HT-29 (cell line): ENCODE measurements around the gene RPL36A. TPM values are rescaled to one million over a fixed set of nuclear protein-coding genes. Genes with fewer than 3 reads are reported as not detected.

Experiments used
- DNase-seq: peaks from one replicate; pipeline ENCODE4 v3.0.0-alpha.2; 2015; ENCODE audit warnings: low spot score
- total RNA-seq: library from RNA; depleted of rRNA; stranded (reverse); fragments of >200 nt; shearing (Covaris generic); gene quantifications from 2 replicates; pipeline ENCODE4 v1.2.3, GENCODE V29; 2014; rRNA removed

Gene RPL36A
- 658 and 887 TPM in 2 replicates for total RNA-seq

DNA sequence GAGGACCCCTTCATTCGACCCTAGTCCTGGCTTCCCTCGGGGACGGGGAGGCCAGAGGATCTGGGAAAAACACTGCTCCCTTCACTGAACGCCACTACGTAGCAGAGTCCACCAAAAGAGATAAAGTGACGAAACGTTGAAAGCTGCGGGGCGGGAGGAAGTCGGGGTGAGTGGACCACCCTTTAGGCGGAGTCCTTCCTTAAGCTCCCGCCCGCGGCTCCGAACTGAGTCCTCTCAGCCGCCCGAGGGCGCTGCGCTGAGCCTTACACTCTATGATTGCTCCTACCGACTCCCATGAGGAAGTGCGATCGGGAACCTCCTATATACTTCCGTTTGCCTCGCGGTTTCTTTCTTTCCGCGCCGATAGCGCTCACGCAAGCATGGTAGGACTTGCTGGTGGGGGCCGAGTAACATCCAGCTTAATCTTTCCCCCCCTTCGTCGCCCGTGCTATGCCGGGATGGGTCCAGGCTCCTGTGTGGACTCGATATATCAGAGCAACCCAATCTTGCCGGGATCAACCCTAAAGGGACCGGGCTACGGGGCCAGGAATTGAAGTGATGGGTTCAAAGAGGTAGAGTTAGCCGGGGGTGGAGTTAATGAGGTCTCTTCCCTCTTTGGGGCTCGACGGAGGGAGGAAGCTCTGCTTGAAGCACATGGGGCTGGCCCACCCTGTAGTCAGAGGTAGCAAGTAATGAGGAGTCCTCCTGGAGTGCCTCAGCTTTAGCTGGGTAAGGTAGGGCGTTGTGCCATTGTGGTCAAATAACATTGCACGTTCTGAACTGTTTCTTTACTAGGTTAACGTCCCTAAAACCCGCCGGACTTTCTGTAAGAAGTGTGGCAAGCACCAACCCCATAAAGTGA, at the start of gene RPL36A:
Gene RPL36A (plus strand): TSS at position 348 of the 862 bp plus-strand sequence. CDS start 33 bp downstream, at position 381.
- DNase-seq, result peak; percentile 90

DNA sequence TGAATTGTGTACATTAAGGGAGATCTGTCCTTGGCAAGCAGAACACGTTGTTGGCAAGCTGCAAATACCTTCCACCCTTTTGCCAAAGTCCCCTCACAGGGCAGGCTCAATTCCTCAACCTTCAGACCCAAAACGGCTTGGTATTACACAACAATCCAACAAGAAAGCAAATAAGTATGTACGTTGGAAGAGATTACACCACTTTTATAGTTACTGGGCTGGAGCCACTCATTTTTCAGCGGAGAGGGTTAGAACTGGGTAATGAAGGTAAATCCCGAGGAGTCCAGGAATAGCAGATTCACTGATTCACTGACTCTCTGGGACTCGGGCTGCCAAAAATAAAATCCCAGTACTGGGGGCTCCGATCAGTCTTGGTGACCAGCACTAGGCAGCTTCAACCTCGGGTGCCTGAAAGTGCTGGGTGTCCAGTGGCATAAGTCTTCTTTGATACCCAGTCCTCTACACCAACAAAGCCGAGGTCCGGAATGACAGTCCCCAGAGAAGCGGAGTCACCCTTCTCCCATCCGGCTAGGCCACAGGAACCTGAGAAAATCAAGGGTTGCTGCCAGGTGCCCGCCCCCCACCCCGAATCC, 42.9 kb upstream of the RPL36A start:
- peak; percentile 26 for DNase-seq

DNA sequence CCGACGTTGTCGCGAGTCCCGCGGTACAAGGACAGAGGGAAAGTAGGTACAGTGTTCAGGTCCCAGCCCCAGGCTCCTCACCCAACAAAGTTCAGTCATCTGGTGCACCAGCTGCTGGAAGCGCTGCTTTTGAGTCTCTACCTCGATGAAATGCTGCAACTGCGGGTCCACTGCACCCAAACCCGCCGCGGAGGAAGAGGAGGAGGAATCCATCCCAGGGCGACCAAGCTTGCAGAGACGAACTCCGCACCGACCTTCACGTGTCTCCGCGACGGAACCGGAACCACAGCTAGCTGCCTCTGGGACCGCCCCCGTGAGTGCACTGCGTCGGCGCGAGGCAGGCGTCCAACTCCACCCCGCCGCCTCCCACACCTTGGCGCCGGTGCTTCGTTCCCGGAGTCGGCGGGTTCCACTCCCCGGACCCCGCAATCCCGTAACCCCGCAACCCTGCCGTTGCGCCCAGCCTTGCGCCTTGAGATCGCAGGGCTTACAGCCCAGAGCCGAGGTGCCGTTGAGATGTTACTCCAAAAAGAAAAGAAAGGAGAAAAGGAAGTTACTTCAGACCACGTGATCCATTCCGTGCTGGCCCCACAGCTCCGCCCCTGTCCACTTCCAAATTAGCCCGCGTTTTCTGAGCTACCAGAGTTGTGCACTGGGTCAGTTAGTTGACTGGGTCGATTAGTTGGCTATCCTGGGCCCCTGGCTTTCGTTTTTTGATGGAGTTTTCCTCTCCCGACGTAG, 42.2 kb upstream of the RPL36A start, which contains the start of gene TIMM8A:
Gene TIMM8A (minus strand): TSS at position 291 of the 741 bp plus-strand sequence. CDS start 78 bp downstream, at position 213.
- peak; percentile 79 for DNase-seq

DNA sequence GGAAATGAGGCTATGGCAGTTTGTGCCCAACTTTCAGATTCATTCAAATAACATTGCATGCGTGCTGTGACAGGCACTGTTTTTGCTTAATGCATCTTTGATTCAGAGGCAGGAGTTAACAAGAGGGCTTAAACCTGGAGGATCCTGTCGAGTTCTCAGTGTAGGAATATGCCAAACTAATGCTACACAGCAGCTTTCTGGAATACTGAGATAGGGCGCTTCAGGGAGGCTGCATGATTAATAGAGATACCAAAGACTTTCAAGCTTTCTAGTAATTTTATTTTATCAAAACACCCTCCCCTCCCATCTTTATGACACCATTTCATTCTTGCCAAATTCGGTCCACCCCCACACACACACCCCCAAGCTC, 41.6 kb upstream of the RPL36A start:
- no peak for DNase-seq

DNA sequence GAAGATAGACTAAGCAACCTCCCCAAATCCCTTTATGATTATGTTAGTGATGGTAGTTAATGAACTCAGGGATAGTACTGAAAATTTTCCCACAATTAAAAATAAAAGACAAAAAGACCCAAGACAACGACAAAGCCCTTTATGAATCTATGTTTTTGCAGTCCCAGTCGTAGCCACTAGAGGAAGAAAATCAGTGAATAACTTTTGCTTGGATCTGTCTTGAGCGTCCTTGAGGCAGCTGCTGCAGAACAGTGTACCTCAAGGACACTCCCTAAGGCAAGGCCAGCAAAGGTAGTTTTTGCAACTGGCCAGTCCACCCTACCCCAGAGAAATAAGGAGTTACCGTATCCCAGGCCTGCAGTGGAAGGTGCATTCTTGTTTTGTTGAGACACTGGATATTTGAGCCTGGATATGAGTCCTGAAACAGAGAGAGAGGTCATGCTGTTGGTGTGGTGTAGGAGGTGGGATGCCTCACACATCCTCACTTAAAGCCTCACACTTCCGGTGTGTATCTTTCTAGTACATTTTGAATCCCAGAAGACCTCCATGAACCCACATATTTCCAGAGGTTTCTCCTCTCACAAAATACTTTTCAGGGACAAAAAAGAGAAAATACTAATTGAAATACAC, 33.5 kb upstream of the RPL36A start:
- peak; percentile 40 for DNase-seq

DNA sequence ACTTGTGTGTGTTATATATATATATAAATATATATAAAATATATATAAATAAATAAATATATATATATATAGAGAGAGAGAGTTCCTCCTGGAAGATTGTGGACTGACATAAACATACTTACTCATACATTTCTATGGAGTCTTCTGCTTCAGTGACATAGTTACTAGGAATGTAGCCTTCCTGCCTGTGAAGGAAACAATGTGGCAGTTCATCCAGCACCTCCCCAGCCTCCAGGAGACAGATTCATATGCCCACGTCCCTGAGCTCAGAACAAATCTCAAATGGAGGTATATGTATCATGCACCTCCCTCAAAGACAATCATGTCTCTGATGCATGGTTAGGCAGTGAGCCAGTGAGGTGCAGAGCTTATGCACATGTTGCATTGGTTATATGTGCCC, 30.8 kb upstream of the RPL36A start:
- no peak for DNase-seq

DNA sequence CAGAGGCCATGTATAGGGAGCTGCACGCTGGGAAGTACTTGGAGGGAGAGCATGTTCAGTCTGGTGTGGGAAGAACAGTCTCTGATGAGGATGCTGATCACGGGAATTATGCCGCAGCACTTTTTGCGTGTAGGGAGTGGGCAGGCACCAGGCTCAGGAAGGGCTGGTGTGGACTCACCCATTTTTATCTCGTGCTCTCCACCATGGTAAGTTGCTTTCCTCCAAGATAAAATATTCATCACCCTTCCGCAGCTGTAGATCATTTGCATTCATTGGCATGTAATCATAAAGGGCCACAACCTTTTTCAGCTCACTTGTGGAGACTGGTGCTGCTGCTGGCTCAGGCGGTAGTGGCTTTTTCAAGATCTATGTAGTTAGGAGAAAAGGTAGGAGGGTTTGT, 30.4 kb upstream of the RPL36A start:
- DNase-seq, result no peak

DNA sequence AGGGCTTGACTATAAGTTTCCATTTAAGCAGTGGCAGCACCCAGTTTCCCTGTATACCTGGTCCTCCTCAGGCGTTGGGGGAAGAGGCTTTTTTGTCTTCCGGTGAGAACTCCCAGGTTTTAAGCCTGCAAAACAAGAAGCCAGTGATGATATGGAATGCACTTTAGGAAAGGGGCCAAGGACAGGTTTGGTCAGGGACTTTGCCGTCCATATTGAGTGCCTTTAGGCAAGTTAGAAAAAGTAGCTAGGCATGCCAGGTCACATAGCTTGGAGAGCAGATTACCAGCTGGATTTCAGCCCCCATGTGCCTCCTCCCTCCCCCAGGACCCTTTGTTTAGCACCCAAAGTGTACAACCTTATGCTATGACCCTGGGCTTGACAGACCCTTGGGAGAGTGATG, 28.7 kb upstream of the RPL36A start:
- no peak for DNase-seq

DNA sequence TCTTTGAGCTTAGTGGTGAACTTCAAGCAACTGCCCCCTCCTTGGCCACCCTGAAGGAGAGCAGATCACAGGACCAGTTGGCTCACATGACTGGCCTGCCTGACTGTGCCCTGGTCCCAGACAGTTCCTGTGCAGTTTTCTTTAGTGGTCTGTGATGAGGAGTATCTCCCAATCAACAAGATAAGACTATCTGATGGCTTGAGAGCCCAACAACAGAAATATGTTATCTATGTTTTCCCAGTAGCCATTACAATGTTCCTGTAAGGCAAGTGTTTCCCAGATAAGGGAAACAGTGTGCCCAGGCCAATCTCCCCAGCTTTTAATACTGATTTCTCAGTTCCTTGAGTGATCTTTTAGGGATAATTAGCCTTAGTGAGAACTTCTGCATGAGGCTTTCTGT, 28.1 kb upstream of the RPL36A start:
- no peak for DNase-seq

DNA sequence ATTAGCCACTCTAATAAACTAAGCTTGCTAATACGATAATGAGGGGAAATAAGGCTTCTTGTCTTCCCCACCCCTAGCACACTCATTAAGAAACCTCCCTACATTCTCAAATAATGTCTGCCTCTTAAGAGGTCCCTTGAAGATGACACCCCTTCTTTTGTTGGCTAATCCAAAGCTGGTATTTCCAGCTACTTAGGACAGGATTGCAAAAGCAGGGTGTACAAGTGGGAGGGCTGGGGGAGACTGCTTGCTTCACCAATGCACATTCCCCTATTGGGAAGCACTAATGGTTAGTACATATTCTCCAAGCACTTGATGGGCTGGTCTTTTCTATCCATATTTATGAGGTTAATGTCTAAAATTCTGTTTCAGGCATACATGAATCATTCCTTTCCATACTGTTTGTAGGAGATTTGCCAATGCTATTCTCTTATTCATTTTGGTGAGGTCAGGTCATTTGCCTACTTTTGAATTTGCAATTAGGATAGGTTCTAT, 25.5 kb upstream of the RPL36A start:
- DNase-seq, result no peak

DNA sequence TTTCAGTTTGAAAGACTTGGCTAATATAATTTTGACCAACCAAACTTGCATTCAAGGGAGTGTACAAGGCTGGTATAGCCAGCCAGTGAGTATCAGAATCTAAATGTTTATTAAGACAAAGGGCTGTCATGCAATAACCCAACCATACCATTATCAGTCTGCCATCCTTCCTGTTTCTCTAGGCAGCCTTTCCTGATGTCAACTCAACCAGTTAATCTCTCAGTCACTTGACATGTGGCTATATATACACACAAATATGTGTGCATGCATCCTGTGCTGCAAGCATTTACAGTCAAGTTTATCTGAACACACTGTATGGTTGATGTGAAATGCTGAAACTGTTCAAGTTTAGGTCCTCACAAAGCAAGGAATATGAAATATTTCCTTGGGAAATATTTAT, 22.0 kb upstream of the RPL36A start:
- DNase-seq, result no peak

DNA sequence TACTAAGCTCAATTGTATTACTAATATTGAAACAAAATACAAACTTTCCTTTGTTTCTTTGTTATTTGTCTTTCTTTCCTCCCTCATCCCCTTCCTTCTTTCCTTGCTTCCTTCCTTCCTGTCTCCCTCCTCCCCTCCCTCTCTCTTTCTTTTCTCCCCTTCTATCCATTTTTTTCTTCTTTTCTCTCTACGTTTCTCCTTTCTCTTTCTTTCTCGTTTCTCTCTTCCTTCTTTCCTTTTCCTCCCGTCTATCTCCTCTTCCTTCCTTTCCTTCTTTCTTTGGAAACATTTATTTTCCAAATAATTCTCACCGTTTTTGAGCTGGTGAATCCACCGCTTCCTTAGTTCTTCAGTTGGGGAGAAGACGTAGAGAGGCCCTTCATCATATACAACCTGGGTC, 21.1 kb upstream of the RPL36A start:
- DNase-seq, result no peak

DNA sequence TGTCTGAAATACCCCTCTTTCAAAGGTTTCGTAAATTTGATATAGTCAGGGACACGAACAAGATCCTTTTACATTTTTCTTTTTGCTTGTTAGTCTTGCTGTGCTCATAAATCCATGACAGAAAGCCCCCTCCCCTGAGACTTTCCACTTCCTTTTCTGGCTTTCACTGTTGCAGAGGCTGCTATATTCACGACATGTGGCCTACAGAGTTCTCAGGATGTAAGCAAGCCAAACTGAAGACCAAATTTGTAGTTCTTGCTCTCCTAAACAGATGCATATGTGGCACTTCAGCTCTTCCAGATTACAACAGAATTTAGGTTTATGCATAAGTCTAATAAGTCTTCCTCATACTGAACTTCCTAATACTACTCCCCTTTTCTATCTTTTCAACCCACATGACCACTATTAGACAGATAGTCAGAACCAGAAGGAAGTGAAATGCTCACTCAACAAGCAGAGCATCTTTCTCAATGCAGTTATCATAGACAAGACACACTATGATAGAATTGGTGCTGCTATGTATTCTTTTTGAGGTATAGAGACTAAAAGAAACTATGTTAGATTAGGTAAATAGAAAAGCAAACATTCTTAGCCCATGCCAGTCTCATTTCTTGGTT, 19.8 kb upstream of the RPL36A start:
- DNase-seq, result no peak

DNA sequence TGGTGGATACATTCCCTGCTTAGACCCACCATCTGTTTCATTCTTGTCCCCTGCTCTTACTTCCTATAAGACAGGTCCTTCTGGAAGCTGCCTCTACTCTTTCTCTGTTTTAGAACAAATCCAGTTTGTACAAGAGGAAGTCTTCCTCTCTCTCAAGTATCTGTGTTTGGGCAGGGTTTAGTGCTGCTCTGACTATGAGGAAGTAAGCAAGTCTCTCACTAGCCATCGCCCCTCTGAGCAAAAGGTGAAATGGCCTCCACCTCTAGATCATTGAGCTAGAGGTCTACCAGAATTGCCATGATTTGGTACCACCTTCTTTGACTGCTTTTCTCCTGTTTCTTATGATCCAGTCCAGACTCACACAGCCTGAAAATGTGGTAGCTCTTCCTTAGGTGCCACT, 13.3 kb upstream of the RPL36A start:
- DNase-seq, result no peak

DNA sequence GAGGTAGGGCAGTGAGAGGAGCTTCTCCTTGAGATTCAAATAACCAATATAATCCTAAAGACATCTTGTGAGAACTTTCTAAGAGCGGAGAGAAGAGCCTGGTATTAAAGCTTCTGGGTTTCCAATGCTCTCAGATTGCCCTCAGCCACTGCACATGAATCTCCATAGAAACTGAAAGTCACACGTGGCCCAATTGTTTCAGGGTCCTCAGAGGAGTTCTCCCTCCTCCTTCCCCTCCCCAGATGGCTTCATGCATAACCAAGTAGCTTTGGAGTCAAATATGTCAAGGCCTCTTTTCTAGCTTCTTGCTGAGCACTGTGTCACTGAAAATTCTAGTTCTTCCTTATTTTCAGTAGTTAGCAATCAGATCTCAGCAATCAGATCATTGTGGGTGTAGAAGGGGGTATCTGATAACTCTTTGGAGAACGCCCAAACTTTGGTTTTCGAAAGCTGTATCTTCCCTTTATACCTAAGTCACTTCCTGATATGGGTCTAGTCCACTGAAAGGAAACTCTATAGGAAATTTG, 7.1 kb upstream of the RPL36A start:
- no peak for DNase-seq

DNA sequence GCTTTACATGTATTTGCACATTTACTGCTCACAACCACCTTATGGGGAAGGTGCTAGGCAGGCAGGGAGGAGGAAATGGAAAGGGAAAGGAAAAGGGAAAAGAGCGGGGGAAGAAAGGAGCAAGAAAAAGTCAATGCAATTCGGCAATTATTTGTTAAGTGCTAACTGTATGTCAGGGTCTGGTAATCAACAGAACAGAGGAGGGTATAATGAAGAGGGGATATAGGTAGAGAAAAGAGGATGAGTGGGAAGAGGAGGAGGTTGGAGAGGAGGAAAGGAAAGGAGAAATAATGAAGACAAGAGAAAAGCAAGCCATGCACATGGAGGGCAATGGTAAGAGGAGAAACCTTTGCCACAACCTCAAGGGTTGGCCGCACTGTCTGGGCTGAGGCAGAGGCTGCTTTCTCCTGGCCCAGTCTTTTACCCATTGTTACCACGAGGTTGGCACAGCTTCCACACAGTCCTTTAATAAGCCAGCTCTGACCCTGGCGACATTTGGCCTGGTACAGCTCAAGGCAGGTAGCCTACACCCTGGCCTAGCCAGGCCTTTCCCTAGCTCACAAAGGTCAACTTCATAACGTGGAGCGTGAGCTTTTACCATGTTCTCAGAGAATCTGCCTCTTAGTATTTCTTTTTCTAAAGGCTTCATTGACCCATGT, 5.7 kb upstream of the RPL36A start:
- no peak for DNase-seq

DNA sequence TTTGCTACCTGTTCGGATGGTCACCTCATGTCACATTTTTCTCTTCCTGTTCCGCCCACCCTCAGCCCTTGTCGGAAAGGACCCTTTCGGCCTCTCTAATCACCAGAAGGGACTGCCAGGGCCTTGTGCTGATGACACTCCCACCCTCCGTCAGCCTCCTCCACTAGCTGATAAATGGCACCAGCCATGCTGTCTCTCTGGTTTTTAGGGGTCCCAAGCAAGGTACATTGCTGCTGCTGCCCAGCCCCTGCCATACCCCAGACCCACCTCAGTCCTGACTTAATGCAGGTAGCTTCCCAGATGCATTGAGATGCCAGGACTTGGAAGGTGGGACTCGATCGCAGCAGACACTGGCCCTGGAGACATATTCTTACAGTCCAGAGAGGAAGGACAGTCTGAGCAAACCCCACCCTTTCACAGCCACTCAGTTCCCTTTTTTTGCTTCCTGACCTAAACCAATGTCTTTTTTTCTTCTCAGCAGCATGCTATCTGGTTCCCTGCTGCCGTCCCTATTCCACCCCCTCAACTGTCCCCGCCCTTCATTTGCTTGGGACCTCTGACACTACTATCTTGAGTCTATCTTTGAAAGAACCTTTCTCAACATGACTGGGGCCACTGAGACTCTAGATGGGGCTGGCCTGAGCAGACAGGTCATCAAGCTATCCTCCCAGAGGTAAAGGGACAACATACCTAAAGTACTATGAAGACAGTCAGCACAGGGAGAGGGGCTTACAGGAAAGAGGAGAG, 4.8 kb upstream of the RPL36A start, which contains the start of gene BTK:
Gene BTK (minus strand): TSS at position 397 of the 747 bp plus-strand sequence. CDS start 10,907 bp downstream, outside the sequence.
- no peak for DNase-seq

DNA sequence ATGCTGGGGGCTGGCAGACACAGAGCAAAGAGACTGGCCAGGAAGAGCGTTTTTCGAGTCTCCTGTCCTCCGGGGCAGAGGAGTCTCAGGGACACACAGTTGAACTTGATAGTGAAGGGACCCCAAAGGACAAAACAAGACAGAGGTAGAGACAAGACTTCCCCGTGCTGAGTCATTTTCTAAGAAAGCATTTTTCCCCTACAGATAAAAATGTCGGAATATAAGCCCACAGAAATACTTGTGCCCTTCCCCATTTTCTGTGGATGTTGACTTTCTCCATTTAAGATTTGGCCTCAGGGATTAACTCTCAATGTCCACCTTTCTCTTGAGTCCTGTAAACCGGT, 4.3 kb upstream of the RPL36A start:
- DNase-seq, result no peak

DNA sequence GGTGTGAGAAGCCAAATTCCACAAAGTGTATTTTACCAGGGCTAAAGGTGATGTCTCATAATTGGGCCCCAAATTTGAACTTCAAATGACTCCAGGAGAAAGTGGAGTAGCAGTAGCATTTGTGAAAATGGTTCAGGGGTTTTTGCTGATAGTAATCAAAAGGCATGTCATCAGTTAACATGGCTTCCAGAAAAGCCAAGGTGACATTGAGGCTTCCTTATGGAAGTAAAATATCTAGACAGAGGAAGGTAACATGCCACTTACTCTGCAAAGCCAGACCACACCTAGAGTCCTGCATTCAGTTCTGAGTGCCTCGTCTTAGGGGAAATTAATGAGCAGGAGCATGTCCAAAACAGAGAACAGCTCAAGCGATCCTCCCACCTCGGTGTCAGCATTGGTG, 2.2 kb upstream of the RPL36A start:
- no peak for DNase-seq

DNA sequence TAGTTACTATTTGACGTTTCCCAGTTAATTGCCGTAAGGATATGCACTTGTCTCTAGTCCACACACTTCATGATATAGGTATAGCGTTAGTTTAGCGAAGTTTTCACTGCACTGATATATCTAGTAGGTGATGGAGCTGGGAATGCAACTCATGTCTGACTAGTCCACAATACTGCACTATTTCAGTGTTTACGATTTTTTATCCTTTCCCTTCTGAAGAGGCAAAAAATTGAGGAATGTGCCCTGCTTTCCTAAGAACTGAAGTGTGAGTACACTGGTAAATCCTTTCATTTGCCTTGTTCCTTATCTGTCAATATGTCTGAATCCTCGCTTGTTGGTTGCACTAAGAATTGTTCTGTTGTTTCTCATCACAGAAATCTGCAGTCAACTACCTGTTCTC, 1.0 kb downstream of the RPL36A start:
- DNase-seq, result peak; percentile 23
